Esophagus (tissue), 2 donors: ENCODE results near the gene ADGRD1. TPM values are rescaled to one million over a fixed set of nuclear protein-coding genes. Genes with fewer than 3 reads are reported as not detected.

Source experiments
- H3K27ac ChIP-seq, 2 donors: one replicate each; pipeline ENCODE4 v1.5.1; 2013; ENCODE audit warnings: low read depth in 2 of 2, mild to moderate bottlenecking in 2 of 2, inconsistent platforms in 1 of 2, low read length in 1 of 2, moderate library complexity in 1 of 2
- H3K27me3 ChIP-seq, 2 donors: one replicate each; pipeline ENCODE4 v1.6.1; 2013; ENCODE audit warnings: low read length in 2 of 2, control low read depth in 1 of 2, mild to moderate bottlenecking in 1 of 2; ENCODE audit not compliant: insufficient read depth in 2 of 2, control insufficient read depth in 1 of 2
- H3K36me3 ChIP-seq, 2 donors: one replicate each; pipeline ENCODE4 v1.6.1; 2013; ENCODE audit warnings: low read length in 1 of 2; ENCODE audit not compliant: control insufficient read depth in 2 of 2, insufficient read depth in 2 of 2
- H3K4me1 ChIP-seq, 2 donors: one replicate each; pipeline ENCODE4 v1.6.1; 2013; ENCODE audit warnings: low read length in 1 of 2; ENCODE audit not compliant: control insufficient read depth in 2 of 2, insufficient read depth in 2 of 2
- H3K4me3 ChIP-seq, 2 donors: one replicate each; pipeline ENCODE4 v1.5.1; 2013; ENCODE audit warnings: low read length in 2 of 2, mild to moderate bottlenecking in 2 of 2, low read depth in 1 of 2, moderate library complexity in 1 of 2
- H3K9me3 ChIP-seq, 2 donors: one replicate each; pipeline ENCODE4 v1.6.1; 2013; ENCODE audit warnings: mild to moderate bottlenecking in 2 of 2, low read depth in 1 of 2, low read length in 1 of 2, moderate library complexity in 1 of 2; ENCODE audit not compliant: control insufficient read depth in 2 of 2, insufficient read depth in 1 of 2
- WGBS, 2 donors: extraction: QIAGEN DNeasy Blood & Tissue Kit; methylation state at CpG; one replicate each; pipeline ENCODE4 v1.1.7; 2013; 5-methylcytosine and 5-hydroxymethylcytosine counted together
- polyA plus RNA-seq, 2 donors: library from polyadenylated mRNA; stranded (reverse); fragments of 200-250 nt; gene quantifications; one replicate each; pipeline ENCODE4 v1.2.3, GENCODE V29; 2013
- donor health status: healthy with polysubstance abuse.
- donor health status: Bipolar disorder and iron deficiency.

Gene ADGRD1
- polyA plus RNA-seq, 2 donors, result 2.1 to 2.9 TPM

DNA sequence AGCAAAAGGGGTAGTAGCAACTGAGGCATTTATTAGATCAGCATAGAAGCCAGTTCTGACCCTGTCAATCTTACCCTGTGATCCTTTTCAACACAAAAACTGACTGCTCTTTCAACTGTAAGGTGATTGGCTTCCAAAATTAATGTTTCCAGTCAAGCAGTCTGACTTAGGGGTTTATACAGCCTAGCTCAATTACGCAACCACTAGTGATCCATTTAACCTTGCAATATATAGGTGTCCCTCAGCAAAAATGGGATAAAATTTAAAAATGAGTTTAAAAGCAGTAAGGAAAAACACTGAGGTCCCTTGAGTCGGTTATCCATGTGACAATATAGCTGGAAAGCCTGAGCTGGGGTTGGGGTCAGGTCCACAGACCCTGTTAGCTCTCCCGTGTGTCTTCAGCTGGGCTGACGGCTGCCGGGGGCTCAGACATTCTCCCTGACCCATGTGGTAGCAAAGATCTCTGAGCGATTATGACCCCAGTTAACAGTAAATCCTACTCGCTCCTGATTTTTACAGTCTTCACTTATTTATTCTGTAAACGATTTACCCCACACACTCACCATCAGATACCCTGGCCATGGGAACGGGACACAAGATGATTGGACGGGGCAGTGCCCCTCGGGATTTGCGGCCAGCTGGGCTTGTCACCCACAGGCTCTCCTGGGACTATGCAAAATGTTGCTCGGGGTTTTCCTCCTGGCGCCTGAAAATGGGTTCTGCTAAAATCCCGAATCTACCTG lies 16.6 kb downstream of the ADGRD1 start:
- Histone ChIP-seq H3K4me1 (peaks cover 0 to 2% of the 10 kb centered on the region in 2 donors), H3K4me3 (no peak overlapping the region), H3K9me3 (no peaks in the 10 kb centered on the region), H3K27me3 (no peaks in the 10 kb centered on the region), H3K36me3 (no peaks in the 10 kb centered on the region), H3K27ac (no peak overlapping the region)
- 65 to 68% methylated on average over 15 of the region's 15 CpGs for WGBS, 2 donors

DNA sequence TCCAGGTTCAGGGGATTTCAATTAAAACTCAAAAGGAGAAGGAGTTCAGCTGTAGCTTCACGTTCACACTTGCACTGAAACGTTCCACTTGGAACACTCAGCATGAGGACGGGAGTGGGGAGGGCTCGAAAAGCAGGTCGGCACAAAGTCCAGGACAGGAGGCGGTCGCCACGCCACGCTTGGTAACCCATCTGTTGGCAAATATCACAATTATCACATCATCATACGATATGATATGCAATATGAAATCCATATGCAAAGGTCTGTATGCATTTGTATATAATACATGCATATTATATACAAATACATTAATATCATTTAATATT lies 17.2 kb downstream of the ADGRD1 start:
- Histone ChIP-seq H3K4me1 (peaks cover 0 to 2% of the 10 kb centered on the region in 2 donors), H3K27ac (no peak overlapping the region), H3K27me3 (no peaks in the 10 kb centered on the region), H3K4me3 (no peak overlapping the region), H3K36me3 (no peaks in the 10 kb centered on the region), H3K9me3 (no peaks in the 10 kb centered on the region)
- 83 to 87% methylated on average over 10 of the region's 10 CpGs for WGBS, 2 donors

DNA sequence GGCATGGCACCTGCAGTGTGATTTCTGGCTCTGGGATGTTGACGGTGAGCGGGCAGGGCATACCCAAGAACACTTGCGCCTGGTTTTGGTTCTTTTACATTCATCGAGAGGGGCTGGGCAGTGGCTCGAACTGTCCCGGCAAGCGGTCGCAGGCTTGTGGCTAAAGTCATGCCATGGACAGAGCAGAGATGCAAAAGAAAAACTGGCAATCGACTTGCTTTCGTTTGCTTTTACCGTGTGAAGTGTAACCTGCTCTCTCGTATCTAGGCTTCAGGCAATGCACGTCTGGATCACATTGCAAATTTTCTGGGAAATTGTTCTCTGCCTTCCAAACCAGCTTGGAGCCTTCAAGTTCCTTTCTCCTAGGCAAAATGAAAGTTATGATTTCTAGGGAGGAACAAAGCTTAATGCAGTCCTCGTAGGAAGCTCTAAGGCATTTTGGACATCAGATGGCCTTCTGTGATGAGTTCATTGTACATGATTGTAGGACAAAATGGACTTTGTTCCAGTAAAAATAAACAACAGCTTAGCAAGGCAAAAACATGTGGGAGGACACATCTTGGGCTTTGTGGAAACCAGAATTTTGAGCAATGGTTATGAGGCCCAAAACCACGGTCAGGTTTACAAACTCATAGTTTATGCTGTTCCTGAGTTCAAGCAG lies 18.3 kb downstream of the ADGRD1 start:
- Histone ChIP-seq H3K9me3 (no peaks in the 10 kb centered on the region), H3K4me1 (peaks cover 0 to 2% of the 10 kb centered on the region in 2 donors), H3K36me3 (no peaks in the 10 kb centered on the region), H3K4me3 (no peak overlapping the region), H3K27ac (peak overlapping the region; percentile 17 to 47), H3K27me3 (no peaks in the 10 kb centered on the region)
- 58 to 67% methylated on average over 15 of the region's 15 CpGs for WGBS, 2 donors

DNA sequence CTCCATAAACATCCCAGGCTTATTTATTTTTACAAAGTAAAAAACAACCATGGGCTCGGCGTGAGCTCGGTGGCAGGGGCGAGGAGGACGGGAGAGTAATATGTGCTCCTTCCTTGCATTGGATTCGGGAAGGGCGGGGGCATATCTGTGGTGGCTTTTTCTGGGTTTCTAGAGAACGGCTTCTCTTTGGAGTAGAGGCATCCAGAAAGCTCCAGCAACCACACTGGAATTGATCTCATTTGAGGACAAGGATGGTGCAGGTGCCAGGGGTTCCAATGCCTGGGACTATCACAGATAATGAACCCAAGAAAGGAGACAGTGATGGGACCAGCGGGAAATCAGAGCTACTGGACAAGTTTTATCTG lies 18.9 kb downstream of the ADGRD1 start:
- 81 to 84% methylated on average over 9 of the region's 9 CpGs for WGBS, 2 donors
- no peaks in the 10 kb centered on the region for H3K9me3 ChIP-seq
- H3K27ac ChIP-seq, result no peak overlapping the region
- H3K36me3 ChIP-seq, result no peaks in the 10 kb centered on the region
- H3K4me3 ChIP-seq, result no peak overlapping the region
- H3K27me3 ChIP-seq, result no peaks in the 10 kb centered on the region
- peaks cover 0 to 2% of the 10 kb centered on the region in 2 donors for H3K4me1 ChIP-seq

DNA sequence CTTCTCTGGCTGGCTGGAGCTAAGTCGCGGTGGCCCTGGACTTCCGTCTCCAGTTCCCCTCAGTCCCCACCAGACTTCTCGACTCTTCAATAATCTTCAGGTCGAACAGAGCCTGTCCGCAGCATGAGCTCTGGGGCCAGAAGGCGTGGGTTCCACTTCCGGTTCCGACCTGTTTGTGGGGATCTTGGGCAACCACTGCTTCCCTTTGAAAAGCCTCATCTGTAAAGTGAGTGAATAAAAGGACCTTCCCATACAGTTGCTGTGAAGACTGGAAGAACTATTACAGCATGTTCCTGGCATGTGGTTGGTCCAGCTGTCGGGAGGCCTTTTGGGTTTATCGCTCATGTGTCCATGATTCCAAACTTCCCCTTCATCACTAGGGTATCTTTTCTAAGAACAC lies 19.4 kb downstream of the ADGRD1 start:
- no peak overlapping the region for H3K27ac ChIP-seq
- no peaks in the 10 kb centered on the region for H3K9me3 ChIP-seq
- 80 to 82% methylated on average over 11 of the region's 11 CpGs for WGBS, 2 donors

DNA sequence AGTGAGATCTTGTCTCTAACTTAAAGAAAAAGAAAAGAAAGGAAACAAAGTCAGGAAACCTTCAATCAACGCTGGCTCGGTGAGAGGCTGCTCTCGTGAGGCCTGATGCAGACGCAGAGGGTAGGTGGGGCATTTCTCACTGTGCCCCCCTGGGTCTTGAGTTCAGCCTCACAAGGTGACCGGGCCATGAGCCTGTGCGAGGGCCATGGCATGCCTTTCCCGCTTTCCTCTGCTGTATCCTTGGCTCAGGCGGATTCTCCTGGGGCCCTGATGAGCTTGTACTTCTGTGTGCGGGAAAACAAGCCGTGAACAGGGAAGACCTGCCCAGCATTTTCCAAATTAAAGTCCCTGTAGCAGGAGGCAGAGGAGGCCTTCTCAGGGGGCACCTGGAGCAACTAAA lies 20.2 kb downstream of the ADGRD1 start:
- WGBS, 2 donors, result 92 to 93% methylated on average over 10 of the region's 10 CpGs
- Histone ChIP-seq H3K27ac (no peak overlapping the region), H3K36me3 (no peaks in the 10 kb centered on the region), H3K9me3 (no peaks in the 10 kb centered on the region), H3K4me3 (no peak overlapping the region), H3K4me1 (peaks cover 0 to 2% of the 10 kb centered on the region in 2 donors), H3K27me3 (no peaks in the 10 kb centered on the region)

More for the DNA sequence above, 19.4 kb downstream of the ADGRD1 start:
- no peak overlapping the region for H3K4me3 ChIP-seq
- H3K4me1 ChIP-seq, result peaks cover 0 to 2% of the 10 kb centered on the region in 2 donors
- no peaks in the 10 kb centered on the region for H3K27me3 ChIP-seq
- H3K36me3 ChIP-seq, result no peaks in the 10 kb centered on the region

DNA sequence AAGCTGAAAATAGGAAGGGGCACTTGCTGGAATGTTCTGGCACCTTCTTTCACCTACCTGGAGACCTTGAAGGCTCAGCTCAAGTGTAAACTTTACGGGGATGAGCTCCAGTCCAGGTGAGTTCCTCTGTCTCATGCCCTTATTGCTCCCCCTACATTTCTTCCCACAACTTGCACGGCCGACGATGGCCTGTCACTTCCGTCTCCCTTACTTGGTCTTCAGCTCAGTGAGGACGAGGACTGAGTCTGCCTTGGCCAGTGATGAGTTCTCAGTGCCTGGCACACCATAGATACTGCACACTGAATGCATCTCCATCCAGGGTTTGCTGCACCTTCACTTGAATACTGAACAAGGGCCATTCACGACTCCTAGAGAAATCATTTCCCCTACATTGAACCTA lies 21.4 kb downstream of the ADGRD1 start:
- no peak overlapping the region for H3K27ac ChIP-seq
- H3K4me1 ChIP-seq, result peaks cover 0 to 2% of the 10 kb centered on the region in 2 donors
- no peaks in the 10 kb centered on the region for H3K9me3 ChIP-seq
- no peaks in the 10 kb centered on the region for H3K36me3 ChIP-seq
- H3K27me3 ChIP-seq, result no peaks in the 10 kb centered on the region
- no peak overlapping the region for H3K4me3 ChIP-seq
- 74 to 77% methylated on average over 7 of the region's 7 CpGs for WGBS, 2 donors

DNA sequence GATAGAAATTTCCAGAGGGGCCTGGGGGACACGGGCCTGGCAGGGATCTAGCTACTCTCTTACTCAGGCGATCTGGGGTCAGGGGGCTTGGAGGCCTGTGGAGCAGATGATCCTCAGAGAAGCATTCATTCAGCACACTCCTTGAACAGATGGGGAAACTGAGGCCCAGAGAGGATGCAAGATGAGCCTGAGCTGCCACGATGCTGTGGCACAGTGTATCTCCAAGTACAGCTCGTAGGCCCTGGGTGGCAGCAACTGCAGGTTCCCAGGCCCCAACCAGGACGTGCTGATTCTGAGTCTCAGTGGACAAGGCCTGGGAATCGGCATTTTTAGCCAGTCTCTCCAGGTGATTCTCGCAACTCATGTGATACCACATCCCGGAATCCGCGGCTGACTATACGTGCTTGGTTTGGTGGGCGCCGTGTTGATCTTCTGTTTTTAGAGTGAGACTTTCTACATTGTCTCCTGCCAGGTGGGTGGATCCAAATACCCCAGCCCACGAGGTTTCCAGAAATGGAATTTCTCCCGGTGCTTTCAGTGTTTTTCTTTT lies 22.5 kb downstream of the ADGRD1 start:
- no peak overlapping the region for H3K27ac ChIP-seq
- no peaks in the 10 kb centered on the region for H3K4me1 ChIP-seq
- no peak overlapping the region for H3K4me3 ChIP-seq
- no peaks in the 10 kb centered on the region for H3K27me3 ChIP-seq
- 90 to 91% methylated on average over 15 of the region's 15 CpGs for WGBS, 2 donors
- no peaks in the 10 kb centered on the region for H3K36me3 ChIP-seq
- no peaks in the 10 kb centered on the region for H3K9me3 ChIP-seq

DNA sequence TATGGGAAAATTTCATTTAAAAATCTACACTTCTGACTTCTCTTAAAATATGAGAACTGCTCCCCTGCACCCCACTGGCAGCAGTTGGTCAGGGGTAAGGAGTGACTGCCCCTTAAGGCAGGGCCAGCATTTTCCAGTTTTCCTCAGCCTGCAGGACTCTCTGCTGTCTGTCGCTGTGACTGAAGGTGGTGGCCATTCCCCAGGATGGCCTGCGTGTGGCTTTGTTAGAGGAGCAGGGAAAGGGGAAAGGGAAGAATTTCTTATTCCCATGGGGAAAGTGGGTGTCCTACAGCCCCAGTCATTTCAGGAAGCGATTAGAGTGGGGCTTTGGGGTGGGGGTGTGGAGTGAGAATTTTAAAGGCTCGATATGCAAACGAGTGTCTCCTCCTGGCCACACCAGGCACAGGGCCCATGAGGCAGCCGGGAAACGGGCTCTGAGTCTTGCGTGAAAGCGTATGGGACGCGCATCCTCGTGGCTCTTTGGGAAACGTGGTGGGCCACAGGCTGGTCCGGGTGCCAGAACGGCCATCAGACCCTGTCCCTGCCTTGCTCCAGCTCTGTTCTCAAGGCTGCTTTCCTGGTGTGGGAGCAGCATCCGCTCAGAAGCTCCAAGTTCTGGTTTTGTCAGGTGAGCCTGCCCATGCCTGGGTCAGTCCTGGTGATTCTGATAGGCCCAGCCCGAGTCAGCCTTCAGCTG lies 23.5 kb downstream of the ADGRD1 start:
- 87 to 91% methylated on average over 17 of the region's 17 CpGs for WGBS, 2 donors
- Histone ChIP-seq H3K9me3 (no peaks in the 10 kb centered on the region), H3K4me3 (no peak overlapping the region), H3K36me3 (peaks cover 0 to 3% of the 10 kb centered on the region in 2 donors), H3K4me1 (no peaks in the 10 kb centered on the region), H3K27me3 (no peaks in the 10 kb centered on the region), H3K27ac (no peak overlapping the region)
